Testis (tissue), 2 donors: ENCODE measurements around the gene NEUROD1.

ENCODE experiments used
- CTCF ChIP-seq, 3 experiments: fragments of 450-650 bp in 2 of 3; fragments of 200-600 bp in 1 of 3; sonication (generic) in 1 of 3; IDR thresholded peaks; one replicate each; pipeline ENCODE4 v1.5.1; 2016 to 2019; ENCODE audit warnings: antibody characterized with exemption in 3 of 3, mild to moderate bottlenecking in 2 of 3, moderate library complexity in 1 of 3
- POLR2A ChIP-seq: fragments of 450-650 bp; IDR thresholded peaks from one replicate; pipeline ENCODE4 v1.6.1; 2017; ENCODE audit warnings: antibody characterized with exemption, mild to moderate bottlenecking, moderate library complexity

DNA sequence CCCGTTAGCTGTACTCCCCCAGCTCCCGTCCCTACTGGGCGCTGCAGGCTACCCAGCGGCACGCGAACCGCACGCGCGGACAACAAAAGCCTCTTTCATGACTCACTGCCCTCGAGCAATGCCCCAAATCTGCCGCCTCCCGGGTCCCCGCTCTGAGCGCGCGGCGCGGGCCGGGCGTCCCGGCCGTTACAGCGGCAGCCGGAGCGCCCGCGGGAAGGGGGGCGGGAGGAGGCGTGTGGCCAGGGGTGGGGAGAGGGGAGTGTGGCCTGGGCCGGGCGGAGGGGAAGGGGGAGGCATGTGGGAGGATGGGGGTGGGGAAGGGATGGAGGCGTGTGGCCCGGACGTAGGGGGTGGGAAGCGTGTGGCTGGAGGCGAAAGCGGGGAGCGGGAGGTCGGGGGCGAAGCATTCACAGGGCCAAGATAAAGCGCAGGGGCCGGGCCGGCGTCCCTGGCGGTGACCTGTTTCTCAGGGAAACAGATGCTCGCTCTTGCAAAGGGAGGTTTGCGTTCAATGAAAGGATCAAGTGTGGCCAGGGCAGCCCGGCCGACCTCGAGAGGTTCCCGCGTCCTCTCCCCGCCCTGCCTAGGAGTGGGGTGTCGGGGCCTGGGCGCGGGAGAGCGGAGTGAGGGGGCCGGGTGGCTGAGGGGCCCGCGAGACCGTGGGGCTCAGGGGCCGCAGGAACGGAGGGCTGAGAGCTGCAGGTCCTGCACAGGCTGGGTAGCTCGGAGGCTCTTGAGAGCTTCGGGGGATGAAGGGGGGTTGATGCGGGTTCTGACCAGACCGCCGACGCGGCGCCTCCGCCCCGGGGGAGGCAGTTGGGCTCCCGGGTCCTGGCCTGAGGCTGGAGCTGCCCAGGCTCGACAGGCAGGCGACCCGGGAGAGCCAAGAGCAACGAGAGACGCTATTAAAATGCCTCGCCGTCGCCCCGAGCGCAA is 3.5 kb upstream of the NEUROD1 start:
- no peak for TF ChIP-seq CTCF (IDR thresholded peaks at IDR 0.05)
- TF ChIP-seq POLR2A = no peak
